K562 (cell line): Measurements from ENCODE around the gene DCLK3.

ENCODE experiments used
- AFF4 ChIP-seq: sonication (generic); formaldehyde crosslinking; IDR thresholded peaks from 2 replicates; pipeline ENCODE4 v1.8.0; 2023; ENCODE audit warnings: mild to moderate bottlenecking, missing genetic modification reagents
- BHLHE40 ChIP-seq: IDR thresholded peaks from 2 replicates; pipeline ENCODE4 v1.6.1; 2011; ENCODE audit warnings: low read length, improper control_type of control experiment
- BRD9 ChIP-seq: fragments of 450-650 bp; IDR thresholded peaks from 2 replicates; pipeline ENCODE4 v1.6.1; 2018; ENCODE audit warnings: low read depth; ENCODE audit not compliant: partially characterized antibody
- CTCF ChIP-seq, 3 experiments: IDR thresholded peaks in 2 of 3; conservative IDR thresholded peaks in 1 of 3; 2 replicates each; pipeline ENCODE4 v1.5.1; 2011 to 2012; ENCODE audit warnings: low read length in 3 of 3, mild to moderate bottlenecking in 3 of 3, control low read depth in 2 of 3, improper control_type of control experiment in 1 of 3, inconsistent platforms in 1 of 3, low read depth in 1 of 3, mixed read lengths in 1 of 3, moderate library complexity in 1 of 3; ENCODE audit not compliant: insufficient read depth in 2 of 3
- FOXK1 ChIP-seq: sonication (generic); formaldehyde crosslinking; IDR thresholded peaks from 2 replicates; pipeline ENCODE4 v1.8.0; 2022; ENCODE audit warnings: missing genetic modification reagents, mild to moderate bottlenecking, borderline replicate concordance
- FOXK2 ChIP-seq, 2 experiments: fragments of 450-650 bp; IDR thresholded peaks in 1 of 2; conservative IDR thresholded peaks in 1 of 2; 2 replicates each; pipeline ENCODE4 v1.6.1; 2016; ENCODE audit warnings: low read depth in 2 of 2, mild to moderate bottlenecking in 1 of 2
- KDM2B ChIP-seq: fragments of 250-450 bp; sonication (Bioruptor Pico); IDR thresholded peaks from 2 replicates; pipeline ENCODE4 v1.8.0; 2021; ENCODE audit warnings: mild to moderate bottlenecking, moderate library complexity
- NFYB ChIP-seq: IDR thresholded peaks from 2 replicates; pipeline ENCODE4 v1.6.1; 2011; ENCODE audit warnings: mild to moderate bottlenecking, moderate library complexity; ENCODE audit not compliant: insufficient read length; ENCODE audit errors: extremely low read depth
- SMAD3 ChIP-seq: fragments of 450-650 bp; formaldehyde crosslinking; conservative IDR thresholded peaks from 2 replicates; pipeline ENCODE4 v1.4.0; 2020; ENCODE audit warnings: mild to moderate bottlenecking
- SMC3 ChIP-seq: conservative IDR thresholded peaks from 2 replicates; pipeline ENCODE4 v1.6.1; 2011; ENCODE audit warnings: low read depth, low read length, improper control_type of control experiment; ENCODE audit not compliant: insufficient read depth
- TRIM28 ChIP-seq: fragments of 450-650 bp; IDR thresholded peaks from 2 replicates; pipeline ENCODE4 v1.6.1; 2017
- ZBTB33 ChIP-seq: sonication (generic); formaldehyde crosslinking; IDR thresholded peaks from 2 replicates; pipeline ENCODE4 v1.8.1; 2023; ENCODE audit warnings: mild to moderate bottlenecking, missing genetic modification reagents

- TF ChIP-seq CTCF (IDR thresholded peaks at IDR 0.05 in 2 of 3, conservative IDR thresholded peaks at IDR 0.05 in 1 of 3; ENCODE audit: insufficient read depth in 2 of 3, low read depth in 1 of 3, low read length in 3 of 3) (no peak), AFF4 (CRISPR knock-in tag) (no peak), BHLHE40 (no peak), TRIM28 (no peak), FOXK1 (CRISPR knock-in tag) (no peak), BRD9 (no peak), SMAD3 (CRISPR knock-in tag) (no peak), FOXK2 (conservative IDR thresholded peaks at IDR 0.05 in 1 of 2, IDR thresholded peaks at IDR 0.05 in 1 of 2; ENCODE audit: low read depth in 2 of 2) (no peak), SMC3 (no peak), ZBTB33 (CRISPR knock-in tag) (no peak), NFYB (no peak), KDM2B (CRISPR knock-in tag) (no peak)
Measured at GRCh38 chr3:36795622-36796021, 31.3 kb upstream of the DCLK3 start.
